ENCODE measurements around the gene HP.

Gene HP

GRCh38 chr16:72027669-72028378 is 26.5 kb upstream of the HP start:
- no peaks in the 10 kb centered on the region for H3K79me2 ChIP-seq
- no peaks in the 10 kb centered on the region for H3K9me3 ChIP-seq (ENCODE audit: control insufficient read depth, low read length)
- H2AFZ ChIP-seq = no peak overlapping the region
- H3K36me3 ChIP-seq (ENCODE audit: control insufficient read depth, insufficient read depth, low read length) = no peaks in the 10 kb centered on the region
- H3K4me2 ChIP-seq (ENCODE audit: low read length) = no peak overlapping the region
- no peak overlapping the region for H3K4me3 ChIP-seq (ENCODE audit: low read depth, low read length)
- no peak overlapping the region for H3K27ac ChIP-seq
- TF ChIP-seq CTCF (IDR thresholded peaks at IDR 0.05) = no peak
- no peak overlapping the region for H3K9ac ChIP-seq
- no peaks in the 10 kb centered on the region for H3K27me3 ChIP-seq (ENCODE audit: control insufficient read depth, insufficient read depth, low read length)
- no peaks in the 10 kb centered on the region for H3K4me1 ChIP-seq

- no peaks in the 10 kb centered on the region for H3K9me3 ChIP-seq (ENCODE audit: control insufficient read depth, low read length)
- no peak overlapping the region for H3K9ac ChIP-seq
- H3K36me3 ChIP-seq (ENCODE audit: control insufficient read depth, insufficient read depth, low read length) = no peaks in the 10 kb centered on the region
- no peak overlapping the region for H3K27ac ChIP-seq
- no peak overlapping the region for H3K4me3 ChIP-seq (ENCODE audit: low read depth, low read length)
- H3K4me2 ChIP-seq (ENCODE audit: low read length) = no peak overlapping the region
- no peak overlapping the region for H2AFZ ChIP-seq
- no peaks in the 10 kb centered on the region for H3K4me1 ChIP-seq
- TF ChIP-seq CTCF (IDR thresholded peaks at IDR 0.05) = no peak
- no peaks in the 10 kb centered on the region for H3K27me3 ChIP-seq (ENCODE audit: control insufficient read depth, insufficient read depth, low read length)
- no peaks in the 10 kb centered on the region for H3K79me2 ChIP-seq
Measured at GRCh38 chr16:72029567-72030271, 24.6 kb upstream of the HP start.

GRCh38 chr16:72033437-72033836 is 20.9 kb upstream of the HP start:
- Histone ChIP-seq H3K9ac (no peak overlapping the region), H3K27ac (no peak overlapping the region), H3K4me1 (no peaks in the 10 kb centered on the region), H2AFZ (no peak overlapping the region), H3K36me3 (ENCODE audit: control insufficient read depth, insufficient read depth, low read length) (no peaks in the 10 kb centered on the region), H3K4me3 (ENCODE audit: low read depth, low read length) (no peak overlapping the region), H3K9me3 (ENCODE audit: control insufficient read depth, low read length) (no peaks in the 10 kb centered on the region), H3K79me2 (no peaks in the 10 kb centered on the region), H3K4me2 (ENCODE audit: low read length) (no peak overlapping the region), H3K27me3 (ENCODE audit: control insufficient read depth, insufficient read depth, low read length) (no peaks in the 10 kb centered on the region)
- TF ChIP-seq CTCF (IDR thresholded peaks at IDR 0.05) = no peak

GRCh38 chr16:72036098-72036497 is 18.2 kb upstream of the HP start:
- Histone ChIP-seq H3K4me3 (ENCODE audit: low read depth, low read length) (no peak overlapping the region), H3K4me1 (no peaks in the 10 kb centered on the region), H3K36me3 (ENCODE audit: control insufficient read depth, insufficient read depth, low read length) (no peaks in the 10 kb centered on the region), H3K27me3 (ENCODE audit: control insufficient read depth, insufficient read depth, low read length) (no peaks in the 10 kb centered on the region), H2AFZ (no peak overlapping the region), H3K79me2 (no peaks in the 10 kb centered on the region), H3K4me2 (ENCODE audit: low read length) (no peak overlapping the region), H3K27ac (no peak overlapping the region), H3K9me3 (ENCODE audit: control insufficient read depth, low read length) (no peaks in the 10 kb centered on the region), H3K9ac (no peak overlapping the region)
- TF ChIP-seq CTCF (IDR thresholded peaks at IDR 0.05) = no peak

Measured in parathyroid adenoma (tissue), 2 donors.